HepG2 (cell line): ENCODE data around the gene CASR. TPM values are rescaled to one million over a fixed set of nuclear protein-coding genes. Genes with fewer than 3 reads are reported as not detected.

ENCODE experiments used
- ATAC-seq: fragments of 200-7000 bp; cut with Tn5 transposase; 3 replicates; pipeline ENCODE4 v1.9.1; 2020; ENCODE audit warnings: mild to moderate bottlenecking, moderate library complexity
- BruUV-seq: library from RNA; stranded (reverse); fragments of 400-500 nt; replicated peaks from 2 replicates; lab custom pipeline; 2021; lab: Mats Ljungman, UMichigan
- CTCF ChIA-PET: fragments of 300-600 bp; formaldehyde crosslinking; extraction: SDS; loops from one replicate; lab custom pipeline; 2021; ENCODE audit warnings: low total read pairs, inconsistent platforms, low intra/inter-chr PET ratio; lab: Yijun Ruan, JAX
- POLR2A ChIA-PET: fragments of 350-600 bp; sonication (Branson Sonifier 250); formaldehyde crosslinking; loops from one replicate; lab custom pipeline; 2020; ENCODE audit warnings: antibody characterized with exemption, inconsistent platforms; lab: Yijun Ruan, JAX
- DNase-seq: peaks from one replicate; pipeline ENCODE4 v3.0.0-alpha.2; 2015; ENCODE audit warnings: low spot score
- FAIRE-seq: peaks from 3 replicates; lab custom pipeline; 2011; peaks lifted over from hg19 to GRCh38; lab: Jason Lieb, UNC
- H2AFZ ChIP-seq: one replicate; pipeline ENCODE4 v1.6.1; 2011; ENCODE audit warnings: low read length, inconsistent platforms
- H3K27ac ChIP-seq: fragments of 300-600 bp; 3 replicates; pipeline ENCODE4 v1.8.0; 2011; ENCODE audit warnings: mixed run types, mild to moderate bottlenecking, mixed read lengths, low read length, inconsistent platforms; ENCODE audit not compliant: insufficient read depth; ENCODE audit errors: extremely low read length
- H3K27me3 ChIP-seq, 2 experiments: fragments of 200-600 bp in 1 of 2; 2 replicates in 1 of 2; 3 replicates in 1 of 2; pipeline versions ENCODE4 v1.6.0 to v1.8.0; 2011; ENCODE audit warnings: low read length in 2 of 2, mild to moderate bottlenecking in 2 of 2, moderate library complexity in 2 of 2, inconsistent platforms in 1 of 2; ENCODE audit not compliant: insufficient read depth in 2 of 2, control insufficient read depth in 1 of 2
- H3K36me3 ChIP-seq, 2 experiments: fragments of 200-600 bp in 1 of 2; replicated peaks in 1 of 2; 2 replicates in 1 of 2; 3 replicates in 1 of 2; pipeline versions ENCODE4 v1.5.1 to v1.8.0; 2011; ENCODE audit warnings: low read length in 2 of 2, inconsistent platforms in 1 of 2; ENCODE audit not compliant: insufficient read depth in 2 of 2, control insufficient read depth in 1 of 2
- H3K4me1 ChIP-seq: 2 replicates; pipeline ENCODE4 v1.5.1; 2012; ENCODE audit warnings: low read length, inconsistent platforms; ENCODE audit not compliant: insufficient read depth
- H3K4me2 ChIP-seq: 2 replicates; pipeline ENCODE4 v1.6.0; 2011; ENCODE audit warnings: low read depth, low read length, inconsistent platforms
- H3K4me3 ChIP-seq, 3 experiments: fragments of 200-600 bp in 1 of 3; sonication (generic), shearing (Covaris generic) in 1 of 3; replicated peaks in 1 of 3; 2 replicates each; pipeline ENCODE4 v1.5.1; 2011 to 2016; ENCODE audit warnings: low read length in 3 of 3, inconsistent platforms in 2 of 3, low read depth in 2 of 3, mild to moderate bottlenecking in 2 of 3, control low read depth in 1 of 3, mixed read lengths in 1 of 3; ENCODE audit not compliant: insufficient read depth in 1 of 3
- H3K79me2 ChIP-seq: one replicate; pipeline ENCODE4 v1.6.1; 2011; ENCODE audit warnings: low read length, inconsistent platforms; ENCODE audit not compliant: insufficient read depth
- H3K9ac ChIP-seq: 2 replicates; pipeline ENCODE4 v1.6.0; 2011; ENCODE audit warnings: mild to moderate bottlenecking, low read depth, low read length, inconsistent platforms; ENCODE audit not compliant: insufficient read depth
- H3K9me3 ChIP-seq: 2 replicates; pipeline ENCODE4 v1.5.1; 2012; ENCODE audit warnings: mild to moderate bottlenecking, low read length
- H4K20me1 ChIP-seq: 2 replicates; pipeline ENCODE4 v1.6.0; 2011; ENCODE audit warnings: inconsistent platforms, mild to moderate bottlenecking, low read length, moderate library complexity; ENCODE audit not compliant: insufficient read depth
- BRF2 ChIP-seq: sonication (generic); formaldehyde crosslinking; IDR thresholded peaks from 2 replicates; pipeline ENCODE4 v1.8.1; 2022; ENCODE audit warnings: mild to moderate bottlenecking, missing genetic modification reagents
- ELK4 ChIP-seq: sonication (generic); formaldehyde crosslinking; IDR thresholded peaks from 2 replicates; pipeline ENCODE4 v1.9.0; 2021; ENCODE audit warnings: missing genetic modification reagents, borderline replicate concordance
- EZH2 ChIP-seq: conservative IDR thresholded peaks from 2 replicates; pipeline ENCODE4 v1.6.1; 2012; ENCODE audit warnings: mild to moderate bottlenecking, low read depth, low read length, moderate library complexity
- HNRNPLL ChIP-seq: fragments of 200-400 bp; formaldehyde crosslinking; IDR thresholded peaks from 2 replicates; pipeline ENCODE4 v1.6.1; 2017; ENCODE audit warnings: mild to moderate bottlenecking, low read depth, low read length; ENCODE audit not compliant: poor library complexity, severe bottlenecking
- NR2F1 ChIP-seq, 2 experiments: fragments of 450-650 bp in 1 of 2; formaldehyde crosslinking in 1 of 2; IDR thresholded peaks; 2 replicates each; pipeline versions ENCODE4 v1.5.0 to v1.6.1; 2016 to 2020; ENCODE audit warnings: mild to moderate bottlenecking in 1 of 2, missing compliant biosample characterization in 1 of 2, missing genetic modification reagents in 1 of 2, moderate library complexity in 1 of 2
- PATZ1 ChIP-seq: sonication (generic); formaldehyde crosslinking; IDR thresholded peaks from 2 replicates; pipeline ENCODE4 v1.4.0; 2020; ENCODE audit warnings: missing genetic modification reagents
- RBM39 ChIP-seq: fragments of 200-400 bp; formaldehyde crosslinking; IDR thresholded peaks from one replicate; pipeline ENCODE4 v1.6.1; 2018; ENCODE audit warnings: antibody characterized with exemption, mild to moderate bottlenecking, low read depth, low read length; ENCODE audit not compliant: poor library complexity, severe bottlenecking
- REPIN1 ChIP-seq: sonication (generic); formaldehyde crosslinking; IDR thresholded peaks from 2 replicates; pipeline ENCODE4 v1.8.0; 2022; ENCODE audit warnings: missing genetic modification reagents, low read depth, mild to moderate bottlenecking, borderline replicate concordance
- THAP9 ChIP-seq: sonication (generic); formaldehyde crosslinking; IDR thresholded peaks from 2 replicates; pipeline ENCODE4; 2020; ENCODE audit warnings: missing genetic modification reagents, mild to moderate bottlenecking, borderline replicate concordance
- U2AF2 ChIP-seq: fragments of 200-400 bp; formaldehyde crosslinking; IDR thresholded peaks from 2 replicates; pipeline ENCODE4 v1.6.1; 2017; ENCODE audit warnings: low read depth, mild to moderate bottlenecking, low read length
- USF2 ChIP-seq, 2 experiments: sonication (generic) in 1 of 2; formaldehyde crosslinking in 1 of 2; IDR thresholded peaks; 2 replicates each; pipeline versions ENCODE4 v1.5.1 to v1.6.1; 2011 to 2020; ENCODE audit warnings: borderline replicate concordance in 1 of 2, low read depth in 1 of 2, low read length in 1 of 2, mild to moderate bottlenecking in 1 of 2, missing genetic modification reagents in 1 of 2, moderate library complexity in 1 of 2
- ZNF326 ChIP-seq: sonication (generic); formaldehyde crosslinking; IDR thresholded peaks from 2 replicates; pipeline ENCODE4 v1.4.0; 2020; ENCODE audit warnings: missing genetic modification reagents, borderline replicate concordance
- ZSCAN29 ChIP-seq: sonication (generic); formaldehyde crosslinking; conservative IDR thresholded peaks from 2 replicates; pipeline ENCODE4 v1.4.0; 2020; ENCODE audit warnings: mild to moderate bottlenecking, missing genetic modification reagents
- WGBS: methylation state at CpG from one replicate; pipeline ENCODE4 v1.1.6; 2017; ENCODE audit warnings: low lambda C conversion rate; 5-methylcytosine and 5-hydroxymethylcytosine counted together
- in situ Hi-C: cut with HindIII; loops from 2 replicates; pipeline ENCODE4 v1.10.0; 2017; ENCODE audit warnings: low pct_unique_long_range_greater_than_20kb; ENCODE audit not compliant: extremely low pct_ligation_motif_present
- intact Hi-C: fragments of 100-400 bp; cut with micrococcal nuclease; formaldehyde crosslinking; loops from one replicate; pipeline ENCODE4 v1.10.0; 2022; ENCODE audit not compliant: unreplicated experiment
- polyA plus RNA-seq, 8 experiments: library from polyadenylated mRNA; depleted of rRNA in 3 of 8; stranded (reverse) in 7 of 8; unstranded in 1 of 8; fragments of >200 nt; fragmentation: Illumina TruSeq in 4 of 8; extraction: Trizol in 4 of 8; gene quantifications; 2 replicates each; pipeline versions ENCODE4 v1.2.1 to v1.2.3, GENCODE V29; 2011 to 2016; ENCODE audit warnings: low read depth in 4 of 8, missing spikeins in 1 of 8, mixed read lengths in 1 of 8; ENCODE audit not compliant: insufficient read depth in 1 of 8
- total RNA-seq, 5 experiments: library from RNA; depleted of rRNA; stranded (reverse); fragments of >200 nt; fragmentation: Illumina TruSeq; extraction: Trizol; gene quantifications; 2 replicates each; pipeline ENCODE4 v1.2.3, GENCODE V29; 2016; ENCODE audit warnings: low read depth in 1 of 5

The CASR gene
- total and polyA plus RNA-seq, 2 of the 13 experiments (the other 11 are each of a cell fraction or from before 2014, with no cell fraction given), result not detected

GRCh38 chr3:122306622-122306953, 123.1 kb downstream of the CASR start:
- Histone ChIP-seq H3K36me3 (no peaks in the 10 kb centered on the region), H2AFZ (no peak overlapping the region), H3K27me3 (no peaks in the 10 kb centered on the region), H3K27ac (no peak overlapping the region), H3K79me2 (no peaks in the 10 kb centered on the region), H4K20me1 (no peaks in the 10 kb centered on the region), H3K4me1 (peaks cover 31% of the 10 kb centered on the region), H3K4me3 (no peak overlapping the region), H3K9ac (no peak overlapping the region), H3K9me3 (no peaks in the 10 kb centered on the region), H3K4me2 (peak overlapping the region; percentile 83)
- POLR2A ChIA-PET, result interaction anchor here (0.7 to 2.6 kb wide), 4 partner anchors 75 to 110 kb away, joined by 3 to 22 read pairs (median 10); partner anchors contain the start of genes FAM162A, MIX23 and WDR5B
- no peak for DNase-seq
- no peak for FAIRE-seq
- 48% methylated on average over 2 of the region's 2 CpGs for WGBS
- no peak for ATAC-seq
- CTCF ChIA-PET, result interaction anchor here (1.2 to 1.9 kb wide), 3 partner anchors 49 to 86 kb away, joined by 3 to 8 read pairs (median 3); partner anchors contain the start of gene FAM162A
- intact Hi-C loops (loop anchor here (1.0 to 10.0 kb wide), 3 partner anchors 50 to 368 kb away; partner anchors contain the start of gene FAM162A), in situ Hi-C loops (no loop called here)
- BruUV-seq, result no TSS peak
- TF ChIP-seq ZNF326 (no peak), EZH2 (no peak), RBM39 (no peak), NR2F1 (CRISPR knock-in tag; IDR thresholded peaks at IDR 0.05) (no peak), ELK4 (CRISPR knock-in tag) (no peak), REPIN1 (CRISPR knock-in tag) (0 out of 2 replicates have a peak, but pooled peaks have one; percentile 11), USF2 (IDR thresholded peaks at IDR 0.05; ENCODE audit: low read depth, low read length) (no peak), USF2 (CRISPR knock-in tag; IDR thresholded peaks at IDR 0.05; ENCODE audit: borderline replicate concordance) (no peak), PATZ1 (CRISPR knock-in tag) (no peak), ZSCAN29 (CRISPR knock-in tag) (0 out of 2 replicates have a peak, but pooled peaks have one; percentile 6), HNRNPLL (no peak), BRF2 (CRISPR knock-in tag) (no peak), U2AF2 (no peak), THAP9 (no peak)
